Measurements from ENCODE around the gene CSF1. TPM values are rescaled to one million over a fixed set of nuclear protein-coding genes. Genes with fewer than 3 reads are reported as not detected.
"Not testable (repeated sequence)": the region's sequence is repeated elsewhere in the genome, so short reads cannot be mapped to it uniquely, and the experiment has no call there.

CSF1 gene
- total RNA-seq, 1 experiment from 2014 or later: 3.0 TPM

DNA sequence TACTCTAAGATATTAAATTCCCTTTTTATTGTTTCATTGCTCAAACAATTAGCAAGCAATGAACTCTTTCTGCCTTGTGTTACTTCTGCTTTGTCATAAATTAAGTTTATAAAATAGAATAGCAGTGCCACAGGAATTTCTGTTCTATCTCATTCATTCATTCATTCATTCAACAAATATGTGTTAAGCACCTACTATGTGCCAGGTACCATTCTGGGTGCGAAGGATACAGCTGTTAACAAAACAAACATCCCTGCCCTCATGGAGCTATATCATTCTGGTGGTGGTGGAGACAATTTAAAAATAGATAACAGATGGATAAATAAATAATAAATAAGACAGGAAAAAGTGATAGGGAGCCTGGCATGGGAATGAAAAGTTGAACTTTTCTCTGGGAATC, 39.4 kb downstream of the CSF1 start (continued):
- TF ChIP-seq CTCF (IDR thresholded peaks at IDR 0.05 in 2 of 3, conservative IDR thresholded peaks at IDR 0.05 in 1 of 3; ENCODE audit: borderline replicate concordance in 1 of 3, insufficient read depth in 1 of 3, low read depth in 2 of 3, low read length in 2 of 3): no peak
- TF ChIP-seq YY1 (IDR thresholded peaks at IDR 0.05; ENCODE audit: extremely low read depth, insufficient replicate concordance, low read depth, low read length): no peak
- no peak for TF ChIP-seq EZH2 (IDR thresholded peaks at IDR 0.05)

- ChIA-PET CTCF (no interaction called here), RAD21 (ENCODE audit: low non-redundant PET in 1 of 2, low total read pairs in 2 of 2, uncharacterized antibody in 2 of 2, unreplicated experiment in 2 of 2) (no interaction called here), POLR2A (no interaction called here)
- Histone ChIP-seq H3K9me3 (ENCODE audit: control insufficient read depth in 1 of 2, insufficient read depth in 1 of 2, low read depth in 1 of 2, low read length in 2 of 2) (no peaks in the 10 kb centered on the region), H3K79me2 (ENCODE audit: insufficient read depth, low read length) (no peaks in the 10 kb centered on the region), H3K4me3 (replicated peaks in 1 of 2; ENCODE audit: low read depth in 1 of 2, low read length in 2 of 2) (no peak overlapping the region), H3K9me2 (ENCODE audit: insufficient read depth) (no peaks in the 10 kb centered on the region), H3K27ac (ENCODE audit: low read depth, low read length) (no peak overlapping the region), H3K4me1 (ENCODE audit: control insufficient read depth in 1 of 2, insufficient read depth in 2 of 2, low read length in 2 of 2) (no peaks in the 10 kb centered on the region), H3K4me2 (ENCODE audit: low read length) (no peak overlapping the region), H4K20me1 (ENCODE audit: insufficient read depth) (no peaks in the 10 kb centered on the region), H3K9ac (ENCODE audit: low read length) (no peak overlapping the region), H3K36me3 (ENCODE audit: control insufficient read depth in 1 of 2, insufficient read depth in 2 of 2, low read length in 2 of 2) (no peaks in the 10 kb centered on the region), H3K27me3 (ENCODE audit: insufficient read depth, low read length) (no peaks in the 10 kb centered on the region), H2AFZ (ENCODE audit: low read depth, low read length, poor library complexity, severe bottlenecking) (no peak overlapping the region)
- TF ChIP-seq CBX3 (IDR thresholded peaks at IDR 0.05; ENCODE audit: low read depth): no peak
- no peak for TF ChIP-seq JUND (IDR thresholded peaks at IDR 0.05)
- TF ChIP-seq, protein P1, sequence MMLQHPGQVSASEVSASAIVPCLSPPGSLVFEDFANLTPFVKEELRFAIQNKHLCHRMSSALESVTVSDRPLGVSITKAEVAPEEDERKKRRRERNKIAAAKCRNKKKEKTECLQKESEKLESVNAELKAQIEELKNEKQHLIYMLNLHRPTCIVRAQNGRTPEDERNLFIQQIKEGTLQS (IDR thresholded peaks at IDR 0.05): no peak
- no peak for TF ChIP-seq CEBPB (IDR thresholded peaks at IDR 0.05; ENCODE audit: low read depth)
- TF ChIP-seq ZFX (IDR thresholded peaks at IDR 0.05): no peak
- no peak for TF ChIP-seq ZNF274 (IDR thresholded peaks at IDR 0.05; ENCODE audit: low read depth, low read length)
- no peak for TF ChIP-seq SRF (IDR thresholded peaks at IDR 0.05; ENCODE audit: low read depth)
- no peak for TF ChIP-seq RAD21 (IDR thresholded peaks at IDR 0.05; ENCODE audit: low read depth)
- no peak for TF ChIP-seq TCF7L2 (IDR thresholded peaks at IDR 0.05; ENCODE audit: borderline replicate concordance, extremely low read depth, insufficient read depth, insufficient read length)
- TF ChIP-seq SP1 (IDR thresholded peaks at IDR 0.05; ENCODE audit: low read depth): no peak
- TF ChIP-seq, protein P2, sequence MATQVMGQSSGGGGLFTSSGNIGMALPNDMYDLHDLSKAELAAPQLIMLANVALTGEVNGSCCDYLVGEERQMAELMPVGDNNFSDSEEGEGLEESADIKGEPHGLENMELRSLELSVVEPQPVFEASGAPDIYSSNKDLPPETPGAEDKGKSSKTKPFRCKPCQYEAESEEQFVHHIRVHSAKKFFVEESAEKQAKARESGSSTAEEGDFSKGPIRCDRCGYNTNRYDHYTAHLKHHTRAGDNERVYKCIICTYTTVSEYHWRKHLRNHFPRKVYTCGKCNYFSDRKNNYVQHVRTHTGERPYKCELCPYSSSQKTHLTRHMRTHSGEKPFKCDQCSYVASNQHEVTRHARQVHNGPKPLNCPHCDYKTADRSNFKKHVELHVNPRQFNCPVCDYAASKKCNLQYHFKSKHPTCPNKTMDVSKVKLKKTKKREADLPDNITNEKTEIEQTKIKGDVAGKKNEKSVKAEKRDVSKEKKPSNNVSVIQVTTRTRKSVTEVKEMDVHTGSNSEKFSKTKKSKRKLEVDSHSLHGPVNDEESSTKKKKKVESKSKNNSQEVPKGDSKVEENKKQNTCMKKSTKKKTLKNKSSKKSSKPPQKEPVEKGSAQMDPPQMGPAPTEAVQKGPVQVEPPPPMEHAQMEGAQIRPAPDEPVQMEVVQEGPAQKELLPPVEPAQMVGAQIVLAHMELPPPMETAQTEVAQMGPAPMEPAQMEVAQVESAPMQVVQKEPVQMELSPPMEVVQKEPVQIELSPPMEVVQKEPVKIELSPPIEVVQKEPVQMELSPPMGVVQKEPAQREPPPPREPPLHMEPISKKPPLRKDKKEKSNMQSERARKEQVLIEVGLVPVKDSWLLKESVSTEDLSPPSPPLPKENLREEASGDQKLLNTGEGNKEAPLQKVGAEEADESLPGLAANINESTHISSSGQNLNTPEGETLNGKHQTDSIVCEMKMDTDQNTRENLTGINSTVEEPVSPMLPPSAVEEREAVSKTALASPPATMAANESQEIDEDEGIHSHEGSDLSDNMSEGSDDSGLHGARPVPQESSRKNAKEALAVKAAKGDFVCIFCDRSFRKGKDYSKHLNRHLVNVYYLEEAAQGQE (IDR thresholded peaks at IDR 0.05; ENCODE audit: low read depth): no peak
- no peak for TF ChIP-seq EZH2phosphoT487 (IDR thresholded peaks at IDR 0.05; ENCODE audit: borderline replicate concordance)
- no peak for TF ChIP-seq POLR2AphosphoS5 (IDR thresholded peaks at IDR 0.05; ENCODE audit: low read depth, low read length)
- TF ChIP-seq EGR1 (IDR thresholded peaks at IDR 0.05; ENCODE audit: low read depth): no peak
- ATAC-seq (no peak), DNase-seq (ENCODE audit: low read depth, low spot score) (no peak)
- BruUV-seq (replicated peaks): no TSS peak
- intact Hi-C loops (cut with micrococcal nuclease): no loop called here
These were observed 39.9 kb downstream of the CSF1 start for GRCh38 chr1:109950509-109950908.

GRCh38 chr1:109951501-109951900, 40.9 kb downstream of the CSF1 start:
- H3K36me3 ChIP-seq (ENCODE audit: control insufficient read depth in 1 of 2, insufficient read depth in 2 of 2, low read length in 2 of 2); H3K9me3 ChIP-seq (ENCODE audit: control insufficient read depth in 1 of 2, insufficient read depth in 1 of 2, low read depth in 1 of 2, low read length in 2 of 2); H3K27ac ChIP-seq (ENCODE audit: low read depth, low read length); H3K4me2 ChIP-seq (ENCODE audit: low read length); intact Hi-C loops (cut with micrococcal nuclease); BruUV-seq (replicated peaks); H3K4me1 ChIP-seq (ENCODE audit: control insufficient read depth in 1 of 2, insufficient read depth in 2 of 2, low read length in 2 of 2); CTCF ChIA-PET; ATAC-seq; H3K4me3 ChIP-seq (replicated peaks in 1 of 2; ENCODE audit: low read depth in 1 of 2, low read length in 2 of 2); H3K27me3 ChIP-seq (ENCODE audit: insufficient read depth, low read length); POLR2A ChIA-PET; RAD21 ChIA-PET (ENCODE audit: low non-redundant PET in 1 of 2, low total read pairs in 2 of 2, uncharacterized antibody in 2 of 2, unreplicated experiment in 2 of 2); DNase-seq (ENCODE audit: low read depth, low spot score); H3K79me2 ChIP-seq (ENCODE audit: insufficient read depth, low read length); H3K9ac ChIP-seq (ENCODE audit: low read length); H2AFZ ChIP-seq (ENCODE audit: low read depth, low read length, poor library complexity, severe bottlenecking); H4K20me1 ChIP-seq (ENCODE audit: insufficient read depth); H3K9me2 ChIP-seq (ENCODE audit: insufficient read depth): not testable (repeated sequence)
